ENCODE measurements around the gene LIM2. TPM values are rescaled to one million over a fixed set of nuclear protein-coding genes. Genes with fewer than 3 reads are reported as not detected.

The LIM2 gene
- total and polyA plus RNA-seq, 9 of the 15 experiments (the other 6 are each of a cell fraction or from before 2014, with no cell fraction given), result 0.07 to 0.45 (median 0.18) TPM; not detected in 4

- TF ChIP-seq RAD51 (IDR thresholded peaks at IDR 0.05; ENCODE audit: borderline replicate concordance, low read depth), result no peak
- TF ChIP-seq CSDE1 (IDR thresholded peaks at IDR 0.05), result no peak
- peak; percentile 62; the same call in 1 of the 2 replicates for TF ChIP-seq MAX (CRISPR knock-in tag; IDR thresholded peaks at IDR 0.05)
- no peak for TF ChIP-seq RERE (CRISPR knock-in tag; IDR thresholded peaks at IDR 0.05; ENCODE audit: borderline replicate concordance)
- TF ChIP-seq POLR2A (conservative IDR thresholded peaks at IDR 0.05), result 0 out of 2 replicates have a peak, but pooled peaks have one; percentile 7
- TF ChIP-seq KLF6 (CRISPR knock-in tag; IDR thresholded peaks at IDR 0.05; ENCODE audit: borderline replicate concordance), result no peak
- TF ChIP-seq HNRNPH1 (optimal IDR thresholded peaks at IDR 0.05; ENCODE audit: low read depth, low read length), result no peak
- no peak for TF ChIP-seq ZBTB49 (CRISPR knock-in tag; IDR thresholded peaks at IDR 0.05; ENCODE audit: borderline replicate concordance)
- TF ChIP-seq BCL6 (CRISPR knock-in tag; IDR thresholded peaks at IDR 0.05), result no peak
- no peak for TF ChIP-seq HES1 (IDR thresholded peaks at IDR 0.05; ENCODE audit: low read depth)
- TF ChIP-seq RAD21 (CRISPR knock-in tag; conservative IDR thresholded peaks at IDR 0.05 in 1 of 2, IDR thresholded peaks at IDR 0.05 in 1 of 2), result 0 out of 4 replicates have a peak, but pooled peaks of 1 of the 2 experiments have one; percentile 4
- TF ChIP-seq EHMT2 (IDR thresholded peaks at IDR 0.05), result no peak
- no peak for TF ChIP-seq CBX8 (IDR thresholded peaks at IDR 0.05; ENCODE audit: borderline replicate concordance, extremely low read depth, low read depth, low read length, poor library complexity, severe bottlenecking)
- TF ChIP-seq SMAD1 (IDR thresholded peaks at IDR 0.05; ENCODE audit: low read depth, low read length, partially characterized antibody), result peak; percentile 31
- TF ChIP-seq TEAD1 (CRISPR knock-in tag; IDR thresholded peaks at IDR 0.05), result no peak
- peak; percentile 10; the same call in 1 of the 2 replicates for TF ChIP-seq MYC (IDR thresholded peaks at IDR 0.05; ENCODE audit: low read depth, low read length)
- TF ChIP-seq MYC (CRISPR knock-in tag; IDR thresholded peaks at IDR 0.05; ENCODE audit: borderline replicate concordance, low read depth), result no peak
- TF ChIP-seq ZC3H11A (IDR thresholded peaks at IDR 0.05; ENCODE audit: low read depth, low read length), result no peak
- no peak for TF ChIP-seq SLC30A9 (CRISPR knock-in tag; IDR thresholded peaks at IDR 0.05)
- TF ChIP-seq ZFX (CRISPR knock-in tag; IDR thresholded peaks at IDR 0.05), result peak; percentile 54
- no peak for TF ChIP-seq ZC3H8 (IDR thresholded peaks at IDR 0.05)
Measured at GRCh38 chr19:51365965-51366388, 21.8 kb downstream of the LIM2 start, which contains the start of gene ETFB (continued).
